Fibroblast of skin of scalp (primary cell): ENCODE results near the gene IL34.

ENCODE experiments used
- DNase-seq: peaks from one replicate; pipeline ENCODE4 v3.0.0-alpha.2; 2013

IL34 gene

DNA sequence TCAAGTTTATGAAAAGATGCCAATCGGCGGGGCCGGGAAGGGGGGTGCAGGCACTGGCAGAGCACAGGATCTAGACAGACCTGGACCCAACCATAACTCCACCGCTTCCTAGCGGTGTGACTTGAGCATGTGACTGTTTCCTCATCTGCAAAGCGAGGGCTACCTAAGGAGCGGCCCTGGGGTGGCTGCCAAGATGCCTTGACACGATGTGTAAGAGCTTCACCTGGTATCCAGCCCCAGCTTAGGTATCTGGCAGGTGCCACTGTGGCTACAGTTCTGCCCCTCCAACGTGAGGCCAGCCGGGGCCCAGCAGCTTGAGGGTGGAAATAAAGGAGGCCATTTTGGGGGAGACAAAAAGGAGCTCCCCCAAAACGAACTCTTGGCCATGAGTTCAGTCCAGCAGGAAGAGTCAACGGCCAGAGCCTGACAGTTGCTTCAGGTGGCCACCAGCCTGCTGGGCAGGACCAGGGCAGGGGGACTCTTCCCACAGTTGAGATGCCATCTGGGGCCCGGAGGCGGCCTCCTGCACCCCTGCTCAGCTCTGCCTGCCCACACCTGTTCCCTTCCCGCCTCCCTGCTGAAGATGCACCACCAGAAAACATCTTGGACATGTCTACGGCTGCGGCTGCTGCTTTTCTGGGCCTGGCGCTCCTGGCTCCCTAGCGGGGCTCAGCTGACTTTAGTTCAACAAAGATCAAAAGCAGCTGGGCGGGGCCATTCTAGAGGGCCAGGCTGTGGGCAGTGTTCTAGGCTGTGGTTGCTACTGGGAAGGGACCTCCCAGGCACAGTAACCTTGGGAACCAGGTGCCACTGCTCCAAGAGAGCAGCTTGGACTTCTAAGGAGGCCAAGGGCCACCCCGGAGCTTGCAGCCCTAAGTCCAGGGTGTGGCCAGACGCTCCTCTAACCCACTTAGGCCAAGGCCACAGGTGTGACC lies 42.9 kb downstream of the IL34 start:
- no peak for DNase-seq

- no peak for DNase-seq
Measured at GRCh38 chr16:70689970-70690891, 43.9 kb downstream of the IL34 start.

- DNase-seq: peak; percentile 99
Measured at GRCh38 chr16:70691223-70692129, 45.1 kb downstream of the IL34 start.

DNA sequence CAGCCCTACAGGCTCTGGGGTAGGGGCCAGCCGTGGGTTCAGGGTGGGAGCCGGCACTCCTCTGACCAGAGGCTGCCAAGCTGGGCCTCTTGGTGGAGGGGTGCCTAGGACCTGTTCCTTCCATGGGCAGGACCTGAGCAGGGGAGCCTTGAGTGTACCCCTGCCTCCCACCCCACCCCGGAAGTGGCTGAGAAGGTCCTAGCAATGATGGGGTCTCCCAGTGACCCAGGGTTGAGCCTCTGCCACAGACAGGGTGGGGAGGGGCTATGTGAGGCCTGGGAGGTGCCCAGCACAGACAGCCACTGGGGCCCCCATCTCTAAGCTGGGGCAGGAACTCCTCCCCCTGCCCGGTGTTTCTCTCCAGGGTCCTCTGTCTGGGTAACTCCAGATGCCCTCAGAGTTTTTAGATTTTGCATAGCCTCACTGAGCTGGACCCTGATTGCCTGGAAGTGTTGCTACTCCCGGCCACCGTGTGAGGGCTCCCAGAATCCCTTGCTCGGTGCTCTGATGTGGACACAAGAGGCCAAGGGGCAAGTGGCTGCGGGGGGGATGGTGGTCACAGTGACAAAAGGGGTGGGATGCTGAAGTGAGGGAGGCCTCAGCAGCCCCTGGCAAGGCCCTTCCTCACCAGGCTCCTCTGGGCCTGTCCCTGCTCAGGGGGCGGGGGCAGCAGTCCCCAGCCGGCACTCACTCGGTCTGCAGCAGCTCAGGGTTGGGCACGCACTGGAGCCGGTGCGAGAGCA lies 45.9 kb downstream of the IL34 start:
- peak; percentile 65 for DNase-seq

- DNase-seq: peak; percentile 72
Measured at GRCh38 chr16:70692873-70693671, 46.7 kb downstream of the IL34 start.

- DNase-seq: peak; percentile 93
Measured at GRCh38 chr16:70694088-70694867, 47.9 kb downstream of the IL34 start.

DNA sequence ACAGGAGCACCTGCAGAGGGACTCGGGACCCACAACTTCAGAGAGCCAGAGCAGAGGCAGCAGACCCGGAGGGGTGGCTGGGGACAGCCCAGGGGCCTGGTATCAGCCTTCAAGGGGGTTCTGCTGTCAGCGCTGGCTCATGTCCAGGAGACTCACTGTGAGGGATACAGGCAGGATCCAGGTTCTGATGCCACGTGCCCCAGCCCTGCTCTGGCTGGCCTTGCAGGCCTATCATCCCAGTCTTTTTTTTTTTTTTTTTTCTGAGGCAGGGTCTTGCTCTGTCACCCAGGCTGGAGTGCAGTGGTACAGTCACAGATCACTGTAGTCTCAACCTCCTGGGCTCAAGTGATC lies 48.5 kb downstream of the IL34 start:
- DNase-seq: no peak

DNA sequence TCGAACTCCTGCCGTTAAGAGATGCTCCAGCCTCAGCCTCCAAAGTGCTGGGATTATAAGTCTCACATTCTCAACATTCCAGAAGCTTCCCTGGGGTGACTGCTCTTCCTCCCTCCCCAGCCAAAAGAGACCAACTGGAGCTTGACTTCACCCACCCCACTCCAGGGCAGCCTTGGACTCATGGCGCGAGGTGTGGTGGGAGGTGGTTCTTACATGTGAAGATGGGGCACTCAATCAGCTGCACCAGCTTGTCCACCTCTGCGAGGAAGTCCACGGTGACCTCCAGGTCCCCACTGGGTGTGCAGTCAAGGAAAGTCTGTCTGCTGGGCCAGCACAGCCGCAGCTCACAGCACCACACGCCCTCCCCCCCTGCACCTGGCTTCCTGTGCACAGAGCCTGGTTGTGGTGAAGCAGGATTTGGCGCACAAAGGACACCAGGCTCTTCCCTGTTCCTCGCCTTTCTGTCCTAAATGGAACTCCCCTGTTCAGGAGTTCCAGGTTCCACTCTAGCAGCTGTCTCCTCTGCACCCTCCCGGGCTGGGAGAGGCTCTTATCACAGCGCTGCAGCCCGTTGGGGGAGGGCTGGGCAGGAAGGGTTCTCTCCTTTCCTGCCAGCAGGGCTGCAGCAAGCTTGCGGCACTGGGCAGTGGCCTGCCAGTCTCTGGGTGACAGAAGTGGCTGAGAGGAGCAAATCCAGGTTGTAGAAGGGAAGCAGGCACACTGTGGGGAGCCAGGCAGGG lies 49.1 kb downstream of the IL34 start:
- DNase-seq: peak; percentile 82

DNA sequence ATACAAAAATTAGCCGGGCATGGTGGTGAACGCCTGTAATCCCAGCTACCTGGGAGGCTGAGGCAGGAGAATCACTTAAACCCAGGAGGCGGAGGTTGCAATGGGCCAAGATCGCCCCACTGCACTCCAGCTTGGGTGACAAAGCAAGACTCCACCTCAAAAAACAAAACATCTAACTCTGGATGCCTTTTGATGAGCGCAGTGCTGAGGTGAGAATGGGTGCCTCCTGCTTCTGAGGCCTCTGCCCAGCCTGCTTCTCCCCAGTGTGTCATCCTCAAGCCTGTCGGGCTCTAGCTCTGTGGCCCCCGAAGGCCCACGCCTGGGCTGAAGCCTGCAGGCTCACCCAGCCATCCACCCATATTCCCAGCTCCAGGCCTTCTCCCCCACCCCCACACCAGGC lies 50.0 kb downstream of the IL34 start:
- DNase-seq: no peak

GRCh38 chr16:70696952-70697593 lies 50.7 kb downstream of the IL34 start:
- peak; percentile 49 for DNase-seq

DNA sequence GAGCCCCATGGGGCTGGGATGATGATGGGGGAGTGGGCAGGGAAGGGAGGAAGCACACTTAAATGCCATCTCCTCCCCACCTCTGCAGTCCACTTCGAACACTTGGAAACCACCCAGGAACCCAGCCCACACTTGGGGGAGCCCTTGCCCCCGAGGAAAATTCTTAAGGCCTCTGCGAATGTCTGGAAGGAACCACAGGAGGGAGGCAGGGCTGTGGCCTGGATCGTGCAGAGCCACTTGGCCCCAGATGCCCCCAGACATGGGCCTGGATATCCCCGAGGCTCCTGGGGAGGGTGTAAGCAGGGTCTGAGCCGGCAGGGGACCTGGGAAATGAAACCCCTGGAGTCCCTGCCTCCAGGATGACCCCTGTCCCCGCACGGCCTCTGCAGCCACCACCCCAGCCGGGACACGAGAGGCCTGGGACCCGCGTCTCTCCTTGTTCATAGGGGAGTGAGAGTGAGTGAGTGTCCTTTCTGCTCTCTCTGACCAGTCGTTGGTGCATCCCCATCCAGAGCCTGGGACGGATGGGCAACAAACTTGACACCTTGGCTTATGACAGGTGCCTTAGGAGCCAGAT lies 51.3 kb downstream of the IL34 start:
- DNase-seq: peak; percentile 88

GRCh38 chr16:70698901-70699300 lies 52.5 kb downstream of the IL34 start:
- no peak for DNase-seq

- DNase-seq: no peak
Measured at GRCh38 chr16:70699696-70700095, 53.3 kb downstream of the IL34 start.

GRCh38 chr16:70700101-70701020 lies 54.0 kb downstream of the IL34 start:
- no peak for DNase-seq

DNA sequence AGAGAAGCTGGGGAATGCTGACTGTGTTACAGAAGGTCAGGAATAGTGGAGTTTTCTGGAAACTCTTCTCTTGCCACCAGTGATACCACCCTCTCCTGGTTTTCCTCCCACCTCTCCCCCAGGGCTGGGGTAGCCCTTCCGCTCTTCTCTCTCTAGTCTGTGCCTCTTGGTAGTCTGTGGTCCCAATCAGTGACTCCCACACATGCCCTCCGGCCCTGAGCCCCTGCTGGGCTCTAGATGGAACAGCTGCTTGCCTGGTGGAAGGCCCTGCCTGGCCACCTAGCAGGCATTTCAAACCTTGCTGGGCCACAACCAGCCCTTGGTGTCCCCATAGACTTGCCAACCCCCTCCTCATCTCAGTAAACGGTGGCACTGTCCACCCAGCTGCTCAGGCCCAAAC lies 54.7 kb downstream of the IL34 start:
- no peak for DNase-seq

DNA sequence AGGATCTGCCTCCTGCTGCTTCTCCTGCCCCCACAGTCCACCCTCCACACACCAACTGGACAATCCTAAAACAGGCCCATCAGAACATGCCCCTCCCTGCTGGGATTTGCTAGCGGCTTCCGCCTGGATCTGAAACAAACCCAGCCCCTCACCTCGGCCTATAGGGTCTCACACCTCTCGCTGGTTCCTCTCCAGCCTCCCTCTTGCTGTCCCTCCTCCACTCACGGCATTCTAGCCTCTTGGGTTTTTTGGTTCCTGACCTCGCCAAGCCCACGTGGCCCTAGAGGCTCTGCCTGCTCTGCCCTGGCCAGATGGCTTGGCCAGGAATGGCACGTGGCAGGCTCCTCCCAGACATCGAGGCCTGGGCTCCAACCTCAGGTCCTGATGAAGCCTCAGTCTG lies 55.2 kb downstream of the IL34 start:
- no peak for DNase-seq

GRCh38 chr16:70701998-70702397 lies 55.6 kb downstream of the IL34 start:
- no peak for DNase-seq
